Panc1 (cell line): Measurements from ENCODE around the gene SRRM4. TPM values are rescaled to one million over a fixed set of nuclear protein-coding genes. Genes with fewer than 3 reads are reported as not detected.

Source experiments
- ATAC-seq: fragments of 200-7000 bp; cut with Tn5 transposase; 2 replicates; pipeline ENCODE4 v1.9.1; 2020; ENCODE audit warnings: mild to moderate bottlenecking, moderate library complexity
- BruUV-seq: library from RNA; stranded (reverse); fragments of 400-500 nt; replicated peaks from 2 replicates; lab custom pipeline; 2021; lab: Mats Ljungman, UMichigan
- CTCF ChIA-PET: fragments of 300-600 bp; sonication (Branson Sonifier 250); formaldehyde crosslinking; loops from one replicate; lab custom pipeline; 2022; ENCODE audit warnings: antibody characterized with exemption; lab: Charles Lee
- POLR2A ChIA-PET: fragments of 300-600 bp; sonication (Branson Sonifier 250); formaldehyde crosslinking; loops from one replicate; lab custom pipeline; 2022; ENCODE audit warnings: antibody characterized with exemption; lab: Charles Lee
- DNase-seq: peaks from one replicate; pipeline ENCODE4 v3.0.0-alpha.2; 2010; ENCODE audit warnings: low read depth, low spot score
- H3K27ac ChIP-seq: 2 replicates; pipeline ENCODE4 v1.5.1; 2011; ENCODE audit warnings: mild to moderate bottlenecking, low read length, inconsistent platforms
- H3K27me3 ChIP-seq: fragments of 200-500 bp; sonication (Bioruptor generic); 2 replicates; pipeline ENCODE4 v1.6.0; 2014; ENCODE audit warnings: low read length, inconsistent platforms; ENCODE audit not compliant: control insufficient read depth, insufficient read depth
- H3K36me3 ChIP-seq: fragments of 200-500 bp; sonication (Bioruptor generic); 2 replicates; pipeline ENCODE4 v1.5.1; 2014; ENCODE audit warnings: inconsistent platforms, mild to moderate bottlenecking, low read length, moderate library complexity; ENCODE audit not compliant: control insufficient read depth, insufficient read depth
- H3K4me1 ChIP-seq: 2 replicates; pipeline ENCODE4 v1.5.1; 2011; ENCODE audit warnings: inconsistent platforms, mild to moderate bottlenecking, low read length, moderate library complexity; ENCODE audit not compliant: control insufficient read depth, insufficient read depth
- H3K4me3 ChIP-seq, 2 experiments: 2 replicates each; pipeline ENCODE4 v1.5.1; 2011 to 2012; ENCODE audit warnings: low read depth in 2 of 2, low read length in 2 of 2, mild to moderate bottlenecking in 2 of 2, inconsistent platforms in 1 of 2, moderate library complexity in 1 of 2
- H3K9me3 ChIP-seq: fragments of 200-500 bp; sonication (Bioruptor generic); 2 replicates; pipeline ENCODE4 v1.5.1; 2014; ENCODE audit warnings: low read depth, mild to moderate bottlenecking, inconsistent platforms, low read length, moderate library complexity; ENCODE audit not compliant: control insufficient read depth, insufficient read depth
- CTCF ChIP-seq: fragments of 450-650 bp; IDR thresholded peaks from 2 replicates; pipeline ENCODE4 v1.5.1; 2017; ENCODE audit warnings: mild to moderate bottlenecking
- POLR2AphosphoS5 ChIP-seq: IDR thresholded peaks from 2 replicates; pipeline ENCODE4 v1.6.1; 2012; ENCODE audit warnings: mild to moderate bottlenecking, low read depth, low read length, moderate library complexity
- REST ChIP-seq, 2 experiments: IDR thresholded peaks; 2 replicates each; pipeline ENCODE4 v1.6.1; 2011 to 2012; ENCODE audit warnings: low read depth in 2 of 2, control low read depth in 1 of 2, low read length in 1 of 2, mild to moderate bottlenecking in 1 of 2, moderate library complexity in 1 of 2; ENCODE audit not compliant: insufficient read depth in 1 of 2
- SIN3A ChIP-seq: IDR thresholded peaks from 2 replicates; pipeline ENCODE4 v1.6.1; 2012; ENCODE audit warnings: low read depth, mild to moderate bottlenecking, low read length, moderate library complexity, borderline replicate concordance; ENCODE audit not compliant: insufficient read depth
- TCF7L2 ChIP-seq: IDR thresholded peaks from 2 replicates; pipeline ENCODE4 v1.6.1; 2011; ENCODE audit warnings: mild to moderate bottlenecking, low read depth, low read length, inconsistent platforms
- in situ Hi-C: cut with HindIII; loops from 2 replicates; pipeline ENCODE4 v1.10.0; 2016; ENCODE audit warnings: low sequenced_read_pairs, low pct_unique_long_range_greater_than_20kb
- intact Hi-C: fragments of 100-400 bp; cut with micrococcal nuclease; formaldehyde crosslinking; loops from one replicate; pipeline ENCODE4 v1.10.0; 2022; ENCODE audit not compliant: unreplicated experiment
- total RNA-seq: library from RNA; stranded (reverse); gene quantifications from one replicate; pipeline ENCODE4 v1.2.1, GENCODE V29; 2021; ENCODE audit not compliant: unreplicated experiment

Gene SRRM4
- total RNA-seq, 1 experiment from 2014 or later = not detected

DNA sequence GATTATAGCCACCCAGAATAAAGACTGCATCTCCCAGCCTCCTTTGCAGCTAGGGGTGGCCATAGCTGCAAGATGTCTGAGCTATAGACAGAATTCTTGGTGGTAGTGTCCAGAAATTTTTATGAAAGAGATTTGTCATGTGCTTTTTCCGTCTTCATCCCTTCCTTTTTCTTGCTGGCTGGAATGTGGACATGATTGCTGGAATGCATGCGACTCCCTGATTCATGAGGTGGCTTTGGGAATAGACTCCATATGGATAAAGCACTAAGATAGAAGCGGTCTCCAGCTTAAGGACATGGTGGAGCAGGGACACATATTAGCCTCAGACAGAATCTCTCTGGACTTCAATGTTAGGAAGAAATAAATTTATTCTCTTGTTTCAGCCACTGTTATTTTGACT lies 187.4 kb downstream of the SRRM4 start:
- Histone ChIP-seq H3K9me3 (no peaks in the 10 kb centered on the region), H3K27me3 (peaks cover 31% of the 10 kb centered on the region), H3K4me3 (no peak overlapping the region), H3K36me3 (no peaks in the 10 kb centered on the region), H3K4me1 (no peaks in the 10 kb centered on the region), H3K27ac (no peak overlapping the region)
- no TSS peak for BruUV-seq
- ATAC-seq (no peak), DNase-seq (no peak)
- intact Hi-C loops (no loop called here), in situ Hi-C loops (no loop called here)
- TF ChIP-seq TCF7L2 (no peak), SIN3A (no peak), REST (IDR thresholded peaks at IDR 0.05; ENCODE audit: insufficient read depth in 1 of 2, low read depth in 2 of 2, low read length in 1 of 2) (no peak)
- POLR2A ChIA-PET = no interaction called here
- CTCF ChIA-PET = no interaction called here

DNA sequence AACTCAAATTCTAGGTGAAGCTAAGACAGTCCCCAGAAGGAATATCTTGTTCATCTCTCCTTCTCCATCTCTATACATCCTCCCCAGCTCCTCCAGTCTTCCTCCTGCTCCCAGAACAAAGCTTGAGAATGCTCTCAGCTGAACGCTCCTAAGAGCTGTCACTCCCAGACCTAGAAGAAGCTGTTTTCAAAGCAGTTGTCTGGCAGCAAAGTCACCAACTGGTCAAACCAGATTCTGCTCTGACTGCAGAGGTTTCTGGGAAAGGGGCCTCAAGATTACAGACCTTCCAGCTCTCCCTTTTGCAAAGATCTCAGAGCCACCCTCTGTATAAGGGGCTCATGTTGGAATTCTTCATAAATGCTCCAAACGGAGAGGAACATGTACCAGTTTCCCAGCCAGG lies 187.8 kb downstream of the SRRM4 start:
- ChIA-PET CTCF (no interaction called here), POLR2A (no interaction called here)
- Histone ChIP-seq H3K27me3 (peaks cover 29% of the 10 kb centered on the region), H3K36me3 (no peaks in the 10 kb centered on the region), H3K9me3 (no peaks in the 10 kb centered on the region), H3K27ac (no peak overlapping the region), H3K4me3 (no peak overlapping the region), H3K4me1 (no peaks in the 10 kb centered on the region)
- intact Hi-C loops (no loop called here), in situ Hi-C loops (no loop called here)
- BruUV-seq = no TSS peak
- ATAC-seq (no peak), DNase-seq (no peak)
- TF ChIP-seq CTCF (no peak), POLR2AphosphoS5 (no peak), REST (IDR thresholded peaks at IDR 0.05; ENCODE audit: insufficient read depth in 1 of 2, low read depth in 2 of 2, low read length in 1 of 2) (no peak), TCF7L2 (no peak), SIN3A (no peak)
